Prostate gland (tissue), 2 donors: ENCODE measurements around the gene SDHAF4. TPM values are rescaled to one million over a fixed set of nuclear protein-coding genes. Genes with fewer than 3 reads are reported as not detected.

Experiments
- DNase-seq: peaks from one replicate; pipeline ENCODE4 v3.0.0-alpha.2; 2019; ENCODE audit warnings: low spot score
- H3K27ac ChIP-seq, 2 donors: fragments of 200-600 bp; sonication (generic); 2 replicates each; pipeline ENCODE4 v1.5.1; 2017 to 2019
- H3K27me3 ChIP-seq: fragments of 200-600 bp; sonication (generic); replicated peaks from 2 replicates; pipeline ENCODE4 v1.5.1; 2019; ENCODE audit not compliant: insufficient read depth
- H3K36me3 ChIP-seq, 2 donors: fragments of 200-600 bp; sonication (generic); 1 replicate in 1 of 2; 2 replicates in 1 of 2; pipeline versions ENCODE4 v1.5.1 to v1.8.1; 2017 to 2019
- H3K4me1 ChIP-seq: fragments of 200-600 bp; sonication (generic); replicated peaks from 2 replicates; pipeline ENCODE4 v1.5.1; 2019
- H3K4me3 ChIP-seq, 2 donors: fragments of 200-600 bp; sonication (generic); 2 replicates each; pipeline ENCODE4 v1.5.1; 2017 to 2019
- H3K9me3 ChIP-seq: fragments of 200-600 bp; sonication (generic); 2 replicates; pipeline ENCODE4 v1.5.1; 2017
- POLR2A ChIP-seq: fragments of 450-650 bp; IDR thresholded peaks from one replicate; pipeline ENCODE4 v1.6.1; 2016; ENCODE audit warnings: antibody characterized with exemption, mild to moderate bottlenecking
- POLR2AphosphoS5 ChIP-seq: sonication (generic); formaldehyde crosslinking; IDR thresholded peaks from one replicate; pipeline ENCODE4 v1.6.1; 2017; ENCODE audit warnings: antibody characterized with exemption
- WGBS: methylation state at CpG from one replicate; pipeline ENCODE4 v1.1.5; 2018; 5-methylcytosine and 5-hydroxymethylcytosine counted together
- intact Hi-C: fragments of 100-400 bp; cut with DNase I; formaldehyde crosslinking; loops from one replicate; pipeline ENCODE4 v1.14.2; 2022
- total RNA-seq, 2 donors: library from RNA; depleted of rRNA; stranded (reverse); fragments of >200 nt; gene quantifications; one replicate each; pipeline ENCODE4 v1.1.0, GENCODE V29; 2016
- TF ChIP-seq, protein P1 (sequence below), 4 experiments: fragments of 200-600 bp in 2 of 4; fragments of 450-650 bp in 2 of 4; sonication (generic) in 2 of 4; IDR thresholded peaks; 1 replicate in 3 of 4; 2 replicates in 1 of 4; pipeline ENCODE4 v1.5.1; 2016 to 2019; ENCODE audit warnings: antibody characterized with exemption in 4 of 4, mild to moderate bottlenecking in 2 of 4, moderate library complexity in 2 of 4

Gene SDHAF4
- 1 to 10 TPM; 8.5 to 8.8 TPM for total RNA-seq

DNA sequence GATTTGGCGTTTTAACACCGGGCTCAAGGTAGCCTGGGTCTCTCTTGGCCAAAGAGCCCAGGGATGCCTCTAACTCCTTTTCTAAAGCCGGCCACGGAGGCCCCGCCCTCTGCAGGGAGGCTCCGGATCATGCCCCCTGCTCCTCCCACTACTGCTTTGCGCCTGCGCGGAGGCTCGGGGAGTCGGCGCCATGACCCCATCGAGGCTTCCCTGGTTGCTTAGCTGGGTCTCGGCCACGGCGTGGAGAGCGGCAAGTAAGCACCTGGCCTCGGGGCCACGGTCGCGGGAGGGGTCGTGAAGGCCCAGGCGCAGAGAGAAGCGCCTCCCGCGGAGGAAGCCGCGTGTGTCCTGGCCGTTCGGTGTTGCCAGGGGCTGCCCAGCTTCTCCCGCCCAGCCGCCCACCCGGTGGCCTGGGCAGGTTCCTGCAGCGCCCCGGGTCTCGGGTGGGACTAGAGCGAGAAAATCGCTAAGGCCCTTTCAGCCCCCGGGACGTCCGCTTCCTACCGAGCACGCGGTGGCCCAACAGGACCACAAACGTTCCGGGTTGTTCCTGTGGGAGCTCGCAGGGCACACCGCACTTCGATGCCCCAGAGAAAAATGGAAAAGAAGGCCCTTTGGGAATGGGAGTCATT, at the start of gene SDHAF4:
SDHAF4 (plus strand) TSS at position 180 of the 632 bp plus-strand sequence; CDS start at position 191, 11 bp downstream.
- peak within 1 kb of the TSS; percentile 84 to 89 for H3K27ac ChIP-seq
- DNase-seq, result peak; percentile 85
- H3K27me3 ChIP-seq, result no peaks in the 10 kb centered on the region
- peak within 1 kb of the TSS; percentile 76 to 97 for H3K4me3 ChIP-seq
- no peaks in the 10 kb centered on the region for H3K36me3 ChIP-seq
- WGBS, result 0% methylated on average over 38 of the region's 49 CpGs
- TF ChIP-seq, protein P1, sequence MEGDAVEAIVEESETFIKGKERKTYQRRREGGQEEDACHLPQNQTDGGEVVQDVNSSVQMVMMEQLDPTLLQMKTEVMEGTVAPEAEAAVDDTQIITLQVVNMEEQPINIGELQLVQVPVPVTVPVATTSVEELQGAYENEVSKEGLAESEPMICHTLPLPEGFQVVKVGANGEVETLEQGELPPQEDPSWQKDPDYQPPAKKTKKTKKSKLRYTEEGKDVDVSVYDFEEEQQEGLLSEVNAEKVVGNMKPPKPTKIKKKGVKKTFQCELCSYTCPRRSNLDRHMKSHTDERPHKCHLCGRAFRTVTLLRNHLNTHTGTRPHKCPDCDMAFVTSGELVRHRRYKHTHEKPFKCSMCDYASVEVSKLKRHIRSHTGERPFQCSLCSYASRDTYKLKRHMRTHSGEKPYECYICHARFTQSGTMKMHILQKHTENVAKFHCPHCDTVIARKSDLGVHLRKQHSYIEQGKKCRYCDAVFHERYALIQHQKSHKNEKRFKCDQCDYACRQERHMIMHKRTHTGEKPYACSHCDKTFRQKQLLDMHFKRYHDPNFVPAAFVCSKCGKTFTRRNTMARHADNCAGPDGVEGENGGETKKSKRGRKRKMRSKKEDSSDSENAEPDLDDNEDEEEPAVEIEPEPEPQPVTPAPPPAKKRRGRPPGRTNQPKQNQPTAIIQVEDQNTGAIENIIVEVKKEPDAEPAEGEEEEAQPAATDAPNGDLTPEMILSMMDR (IDR thresholded peaks at IDR 0.05), result peak in 1 of 4 experiments; percentile 3
- TF ChIP-seq POLR2AphosphoS5, result peak; percentile 85
- peak; percentile 60 for TF ChIP-seq POLR2A
- no peaks in the 10 kb centered on the region for H3K4me1 ChIP-seq
- intact Hi-C loops, result loop anchor here (5.0 to 10.0 kb wide), 3 partner anchors 98 to 152 kb away; partner anchors contain the start of genes FAM135A and SMAP1
- no peaks in the 10 kb centered on the region for H3K9me3 ChIP-seq

DNA sequence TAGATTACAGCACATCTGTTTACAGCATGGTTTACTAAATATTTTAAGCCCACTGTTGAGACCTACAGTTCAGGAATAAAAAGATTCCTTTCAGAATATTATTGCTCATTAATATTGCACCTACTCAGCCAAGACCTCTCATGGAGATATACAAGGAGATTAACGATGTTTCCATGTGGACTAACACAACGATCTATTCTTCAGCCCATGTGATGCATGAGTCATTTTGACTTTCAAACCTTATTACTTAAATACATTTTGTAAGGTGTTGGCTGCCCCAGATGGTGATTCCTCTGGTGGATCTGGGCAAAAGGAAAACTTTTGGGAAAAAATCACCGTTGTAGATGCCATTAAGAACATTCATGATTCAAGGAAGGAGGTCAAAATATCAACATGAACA, 48.0 kb upstream of the SDHAF4 start:
- H3K27ac ChIP-seq, result no peak overlapping the region
- no peaks in the 10 kb centered on the region for H3K36me3 ChIP-seq
- intact Hi-C loops, result no loop called here
- DNase-seq, result no peak
- no peaks in the 10 kb centered on the region for H3K27me3 ChIP-seq
- TF ChIP-seq, protein P1 (IDR thresholded peaks at IDR 0.05), result no peak
- TF ChIP-seq POLR2AphosphoS5 (no peak), POLR2A (no peak)
- WGBS, result 77% methylated on average over 3 of the region's 3 CpGs
- H3K9me3 ChIP-seq, result no peaks in the 10 kb centered on the region
- H3K4me1 ChIP-seq, result no peaks in the 10 kb centered on the region
- no peak overlapping the region for H3K4me3 ChIP-seq

DNA sequence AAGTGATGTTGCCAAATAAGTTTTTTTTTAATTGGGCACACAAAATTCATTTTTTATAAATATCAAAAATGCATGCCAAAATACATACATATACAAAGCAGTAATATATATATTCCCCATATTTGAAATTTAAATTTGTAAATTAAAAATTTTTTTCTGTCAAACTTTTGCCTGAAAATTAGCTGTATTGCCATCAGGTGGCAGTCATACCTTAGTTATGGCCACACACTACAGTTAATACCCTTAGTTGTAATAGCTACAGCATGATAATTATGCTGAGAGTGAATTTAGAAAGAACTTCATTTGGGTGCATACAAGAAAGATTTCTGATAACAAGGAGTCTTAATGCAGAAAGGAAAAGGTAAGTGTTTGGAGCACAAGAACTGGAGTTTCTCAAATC, 46.2 kb upstream of the SDHAF4 start:
- Histone ChIP-seq H3K27me3 (no peaks in the 10 kb centered on the region), H3K4me3 (no peak overlapping the region), H3K4me1 (no peaks in the 10 kb centered on the region), H3K36me3 (no peaks in the 10 kb centered on the region), H3K27ac (no peak overlapping the region), H3K9me3 (no peaks in the 10 kb centered on the region)
- intact Hi-C loops, result no loop called here
- TF ChIP-seq POLR2A, result no peak
- TF ChIP-seq, protein P1 (IDR thresholded peaks at IDR 0.05), result peak in 2 of 4 experiments; percentile 34 to 46
- TF ChIP-seq POLR2AphosphoS5, result no peak
- DNase-seq, result no peak

DNA sequence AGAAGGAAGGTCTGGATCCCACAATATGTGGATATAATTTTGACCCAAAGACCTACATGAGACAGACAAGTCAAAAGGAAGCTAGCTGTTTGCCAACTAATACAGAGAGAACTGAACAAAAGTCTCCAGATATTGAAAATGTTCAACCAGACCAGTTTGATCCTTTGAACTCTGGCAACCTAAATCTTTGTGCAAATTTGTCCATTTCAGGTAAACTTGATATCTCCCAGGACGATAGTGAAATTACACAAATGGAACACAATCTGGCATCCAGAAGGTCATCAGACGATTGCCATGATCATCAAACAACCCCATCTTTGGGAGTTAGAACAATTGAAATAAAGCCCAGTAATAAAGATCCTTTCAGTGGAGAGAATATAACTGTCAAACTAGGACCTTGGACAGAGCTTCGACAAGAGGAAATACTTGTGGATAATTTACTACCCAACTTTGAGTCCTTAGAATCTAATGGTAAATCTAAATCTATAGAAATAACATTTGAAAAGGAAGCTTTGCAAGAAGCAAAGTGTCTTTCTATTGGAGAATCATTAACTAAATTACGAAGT, 41.9 kb upstream of the SDHAF4 start:
- WGBS, result 75% methylated on average over 4 of the region's 4 CpGs
- Histone ChIP-seq H3K4me1 (no peaks in the 10 kb centered on the region), H3K27ac (no peak overlapping the region), H3K36me3 (no peaks in the 10 kb centered on the region), H3K4me3 (no peak overlapping the region), H3K9me3 (no peaks in the 10 kb centered on the region), H3K27me3 (no peaks in the 10 kb centered on the region)
- TF ChIP-seq, protein P1 (IDR thresholded peaks at IDR 0.05), result no peak
- TF ChIP-seq POLR2AphosphoS5, result no peak
- TF ChIP-seq POLR2A, result no peak
- DNase-seq, result no peak
- intact Hi-C loops, result no loop called here
